Stimulated activated CD4-positive, alpha-beta T cell treated with anti-CD3 and anti-CD28 coated beads, Interleukin-1b, Interleukin-23, amount 100 ng/mL, for 48 hours (primary cell): ENCODE data around the gene CENPK.
A peak's percentile ranks its signal among the peaks of the same experiment; 100 is the strongest.
"Not testable (repeated sequence)": the region's sequence is repeated elsewhere in the genome, so short reads cannot be mapped to it uniquely, and the experiment has no call there.

Experiments
- DNase-seq: peaks from one replicate; pipeline ENCODE4 v3.0.0-alpha.2; 2020

CENPK gene

DNA sequence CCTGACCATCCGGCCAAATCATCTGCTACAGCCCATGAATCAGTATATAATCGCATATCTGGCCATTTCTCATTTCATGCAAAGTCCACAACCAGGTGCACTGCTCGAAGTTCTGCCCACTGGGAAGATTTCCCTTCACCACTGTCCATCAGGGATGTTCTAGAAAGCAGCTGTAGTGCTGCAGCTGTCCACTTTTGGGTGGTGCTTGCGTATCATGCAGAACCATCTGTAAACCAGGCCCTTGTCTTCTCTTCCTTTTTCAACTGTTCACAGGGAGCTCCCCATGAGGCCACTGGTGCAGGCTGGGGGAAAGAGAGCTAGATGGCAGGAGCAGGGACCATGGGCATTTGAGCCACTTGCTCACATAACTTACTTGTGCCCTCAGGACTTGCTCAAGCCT is 73.8 kb downstream of the CENPK start:
- DNase-seq = no peak

DNA sequence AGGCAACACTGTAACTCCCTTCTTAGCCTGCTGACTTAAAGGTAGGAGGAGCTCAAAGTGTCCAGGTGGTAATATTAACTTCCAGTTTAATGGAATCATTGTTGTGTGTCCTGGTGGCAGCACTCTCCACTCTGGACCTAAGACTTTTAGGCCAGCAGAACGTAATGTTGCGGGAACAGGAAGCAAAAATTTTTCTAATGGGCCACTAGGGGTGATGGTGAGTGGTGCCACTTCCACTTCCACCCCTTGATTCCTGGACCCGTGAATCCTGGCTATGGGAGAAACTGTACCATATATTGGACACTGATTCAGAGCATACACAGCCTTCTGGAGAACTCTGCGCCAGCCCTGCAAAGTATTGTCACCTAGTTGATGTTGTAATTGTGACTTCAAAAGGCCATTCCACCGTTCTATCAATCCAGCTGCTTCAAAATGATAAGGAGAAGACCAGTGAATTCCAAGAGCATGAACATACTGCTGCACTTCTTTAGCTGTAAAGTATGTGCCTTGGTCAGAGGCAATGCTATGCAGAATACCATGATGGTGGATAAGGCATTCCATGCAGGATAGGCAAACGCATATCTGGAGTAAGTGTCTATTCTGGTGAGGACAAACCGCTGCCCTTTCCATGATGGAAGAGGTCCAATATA is 74.8 kb downstream of the CENPK start:
- DNase-seq = not testable (repeated sequence)

DNA sequence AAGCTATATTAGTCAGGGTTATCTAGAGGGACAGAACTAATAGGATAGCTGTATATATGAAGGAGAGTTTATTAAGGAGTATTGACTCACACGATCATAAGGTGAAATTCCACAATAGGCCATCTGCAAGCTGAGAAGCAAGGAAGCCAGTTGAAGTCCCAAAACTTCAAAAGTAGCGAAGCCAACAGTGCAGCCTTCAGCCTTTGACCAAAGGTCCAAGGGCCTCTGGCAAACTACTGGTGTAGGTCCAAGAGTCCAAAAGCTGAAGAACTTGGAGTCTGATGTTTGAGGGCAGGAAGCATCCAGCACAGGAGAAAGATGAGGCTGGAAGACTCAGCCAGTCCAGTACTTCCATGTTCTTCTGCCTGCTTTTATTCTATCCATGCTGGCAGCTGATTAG is 76.2 kb downstream of the CENPK start:
- not testable (repeated sequence) for DNase-seq

DNA sequence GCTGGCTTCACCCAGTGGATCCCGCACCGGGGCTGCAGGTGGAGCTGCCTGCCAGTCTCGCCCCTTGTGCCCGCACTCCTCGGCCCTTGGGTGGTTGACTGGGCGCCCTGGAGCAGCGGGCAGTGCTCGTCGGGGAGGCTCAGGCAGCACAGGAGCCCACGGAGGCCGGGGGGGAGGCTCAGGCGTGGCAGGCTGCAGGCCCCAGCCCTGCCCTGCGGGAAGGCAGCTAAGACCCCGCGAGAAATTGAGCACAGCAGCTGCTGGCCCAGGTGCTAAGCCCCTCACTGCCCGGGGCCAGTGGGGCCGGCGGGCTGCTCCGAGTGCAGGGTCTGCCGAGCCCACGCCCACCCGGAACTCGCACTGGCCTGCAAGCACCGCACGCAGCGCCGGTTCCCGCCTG is 77.6 kb downstream of the CENPK start:
- DNase-seq = no peak

- DNase-seq = no peak
Observed at GRCh38 chr5:65483546-65484346, 79.2 kb downstream of the CENPK start.

- DNase-seq = no peak
Observed at GRCh38 chr5:65482736-65483545, 80.0 kb downstream of the CENPK start.

GRCh38 chr5:65482296-65482735 is 80.7 kb downstream of the CENPK start:
- DNase-seq = no peak

DNA sequence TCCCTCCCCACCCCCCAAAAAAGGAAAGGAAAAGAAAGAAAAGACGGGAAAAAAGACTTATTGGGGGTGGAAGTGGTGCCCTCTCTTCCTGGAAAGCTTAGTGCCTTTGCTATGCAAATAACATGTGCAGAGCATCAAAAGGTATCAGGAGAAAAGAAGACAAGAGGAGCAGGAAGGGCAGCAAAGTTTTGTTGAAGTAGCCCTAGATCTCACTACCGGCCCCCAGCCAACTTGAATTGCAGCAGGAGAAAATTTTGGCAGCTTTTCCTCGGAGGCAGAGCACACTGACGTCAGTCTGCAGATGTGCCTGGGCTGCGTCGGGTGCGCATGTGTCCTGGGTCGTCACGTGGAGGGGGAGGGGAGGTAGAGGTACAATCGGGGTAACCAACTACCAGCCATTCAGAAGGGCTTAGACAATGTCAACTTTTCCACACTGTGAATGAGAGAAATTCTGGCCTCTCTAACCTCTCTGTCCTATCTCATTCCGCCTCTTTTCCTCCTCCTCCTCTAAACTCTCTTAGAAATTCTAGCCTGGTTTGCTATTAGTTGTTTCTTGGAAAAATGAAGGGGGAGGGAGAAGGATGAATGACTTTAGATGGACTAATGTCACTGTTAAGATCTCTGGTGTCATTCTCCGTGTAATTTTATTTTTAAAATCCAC is 81.2 kb downstream of the CENPK start, which contains the start of gene ADAMTS6:
Gene ADAMTS6 (minus strand): TSS at position 286 of the 661 bp plus-strand sequence. CDS start 8,247 bp downstream, outside the sequence.
- DNase-seq = peak; percentile 83

- DNase-seq = no peak
Observed at GRCh38 chr5:65481171-65481581, 81.8 kb downstream of the CENPK start.

GRCh38 chr5:65480306-65480865 is 82.6 kb downstream of the CENPK start:
- DNase-seq = peak; percentile 19

- no peak for DNase-seq
Observed at GRCh38 chr5:65479527-65479926, 83.4 kb downstream of the CENPK start.

GRCh38 chr5:65478336-65478735 is 84.6 kb downstream of the CENPK start:
- no peak for DNase-seq

GRCh38 chr5:65475895-65476294 is 87.1 kb downstream of the CENPK start:
- no peak for DNase-seq

DNA sequence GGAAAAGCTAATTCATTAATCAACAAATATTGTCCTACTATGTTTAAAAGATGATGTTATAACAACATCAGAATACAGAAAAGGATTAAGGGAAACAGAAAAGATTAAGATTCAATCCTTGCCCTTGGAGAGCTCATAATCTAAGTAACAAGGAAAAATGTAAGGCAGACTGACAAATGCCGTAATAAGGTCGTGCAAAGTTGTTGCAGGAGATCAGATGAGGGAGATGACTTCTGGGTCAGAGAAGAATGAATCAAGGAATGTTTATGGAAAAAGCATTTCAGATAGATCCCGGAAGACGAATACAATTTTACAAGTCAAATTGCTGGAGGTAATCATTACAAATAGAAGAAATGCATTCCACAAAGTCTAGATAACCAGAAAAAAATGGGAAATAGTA is 87.6 kb downstream of the CENPK start:
- no peak for DNase-seq

DNA sequence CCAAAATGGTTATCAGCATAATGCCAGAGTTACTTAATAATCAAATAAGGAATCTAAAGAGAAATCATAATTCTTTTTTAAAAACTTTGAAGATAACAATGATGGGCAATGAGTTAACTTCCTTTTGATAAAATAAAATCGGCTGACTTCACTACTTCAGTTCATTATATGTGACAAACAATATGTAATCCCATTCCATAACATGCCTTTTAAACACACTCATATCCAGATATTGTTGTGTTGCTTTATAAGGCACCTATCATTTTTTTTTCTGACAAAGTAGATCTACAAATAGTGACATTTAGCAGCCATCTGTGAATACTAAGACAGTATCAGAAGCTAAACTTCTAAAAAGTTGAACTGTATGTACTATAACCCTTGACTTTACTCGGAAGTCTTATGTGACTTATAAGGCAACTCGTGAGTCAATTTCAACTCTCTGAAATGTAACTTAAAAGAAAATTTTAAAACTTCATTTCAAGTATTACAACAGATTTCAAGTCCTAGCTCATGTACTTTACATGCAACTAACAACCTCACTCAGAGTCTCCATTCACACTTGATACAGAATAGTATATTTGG is 88.7 kb downstream of the CENPK start:
- no peak for DNase-seq

DNA sequence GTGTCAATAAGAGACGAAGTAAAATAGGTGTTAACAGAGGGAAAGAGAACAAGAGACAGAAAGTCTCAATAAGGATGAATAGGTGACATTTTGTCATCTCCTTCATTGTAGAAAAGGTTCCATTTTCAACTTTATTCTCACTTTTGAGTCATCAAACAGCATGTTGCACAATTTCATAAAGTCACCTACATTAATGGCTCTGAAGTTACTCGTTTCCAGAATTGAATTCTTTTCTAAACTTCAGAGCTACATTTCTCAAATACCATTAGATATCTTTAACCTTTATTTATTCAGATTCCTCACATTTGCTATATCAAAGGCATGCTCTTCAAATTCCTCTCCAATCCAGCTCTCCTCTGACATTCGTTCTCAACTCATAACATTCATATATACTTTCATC is 94.3 kb downstream of the CENPK start:
- DNase-seq = no peak
